Stimulated activated CD4-positive, alpha-beta T cell treated with anti-CD3 and anti-CD28 coated beads, Interleukin-4, amount 100 ng/mL, for 1 hour (primary cell): ENCODE data around the gene CLDN7.

Source experiments
- DNase-seq: peaks from one replicate; pipeline ENCODE4 v3.0.0-alpha.2; 2020

CLDN7 gene, protein sequence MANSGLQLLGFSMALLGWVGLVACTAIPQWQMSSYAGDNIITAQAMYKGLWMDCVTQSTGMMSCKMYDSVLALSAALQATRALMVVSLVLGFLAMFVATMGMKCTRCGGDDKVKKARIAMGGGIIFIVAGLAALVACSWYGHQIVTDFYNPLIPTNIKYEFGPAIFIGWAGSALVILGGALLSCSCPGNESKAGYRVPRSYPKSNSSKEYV

DNA sequence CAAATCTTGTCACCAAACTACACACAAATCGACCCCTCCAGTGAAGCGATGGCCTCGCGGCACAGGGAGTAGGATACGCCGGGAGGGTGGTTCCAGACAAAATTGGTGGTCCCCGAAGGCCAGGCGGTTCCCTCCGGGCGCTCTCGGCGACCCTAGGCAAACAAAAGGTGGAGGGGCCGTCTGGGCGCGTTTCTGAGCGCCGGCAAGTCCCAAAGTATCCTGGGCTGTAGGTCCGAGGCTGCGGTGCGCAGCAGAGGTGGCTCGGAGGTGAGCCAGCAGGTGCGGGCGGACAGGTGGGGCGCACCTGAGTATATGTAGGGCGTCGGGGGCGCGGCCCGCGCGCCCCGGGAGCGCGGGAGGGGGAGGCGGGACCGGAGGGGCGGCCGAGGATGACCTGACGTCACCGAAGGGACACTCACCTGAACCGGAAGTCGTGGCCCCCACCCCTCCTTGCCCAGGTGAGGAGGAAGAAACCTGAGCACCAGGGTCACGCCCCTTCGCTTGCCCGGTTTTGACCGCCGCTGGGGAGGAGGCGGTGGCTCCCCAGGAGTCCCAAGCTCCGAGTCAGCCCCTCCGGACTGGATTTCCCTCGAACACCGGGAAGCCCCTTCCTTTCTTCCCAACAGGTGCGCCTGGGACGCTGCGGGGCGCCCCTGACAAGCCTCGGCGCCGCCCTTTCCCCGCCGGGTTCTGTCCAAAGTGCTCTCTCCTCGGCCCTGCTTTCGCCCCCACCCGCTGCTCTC lies at the start of gene CLDN7:
Gene CLDN7, minus strand, starts transcription at position 287 of the 743 bp plus-strand sequence. CDS start 435 bp downstream, outside the sequence.
- no peak for DNase-seq

DNA sequence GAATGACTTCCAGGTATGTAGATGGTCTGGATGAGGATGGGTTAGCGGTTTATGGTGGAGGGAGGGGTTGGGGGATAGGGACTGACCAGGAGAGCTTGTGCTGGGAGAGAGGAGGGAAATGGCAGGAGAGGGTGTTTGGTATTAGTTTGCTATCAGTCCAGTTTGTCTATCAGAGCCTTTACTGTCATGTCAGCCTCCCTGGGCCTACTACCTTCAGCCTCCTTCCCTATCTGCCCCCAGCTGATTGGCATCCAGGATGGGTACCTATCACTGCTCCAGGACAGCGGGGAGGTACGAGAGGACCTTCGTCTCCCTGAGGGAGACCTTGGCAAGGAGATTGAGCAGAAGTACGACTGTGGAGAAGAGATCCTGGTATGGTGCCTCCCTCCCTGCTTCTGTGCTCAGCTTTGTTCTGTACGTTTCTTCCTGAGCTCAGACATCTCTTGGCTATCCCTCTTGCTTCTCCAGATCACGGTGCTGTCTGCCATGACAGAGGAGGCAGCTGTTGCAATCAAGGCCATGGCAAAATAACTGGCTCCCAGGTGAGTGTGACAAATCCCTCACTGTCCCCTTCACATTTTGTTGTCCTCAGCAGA lies 48.9 kb upstream of the CLDN7 start:
- no peak for DNase-seq

DNA sequence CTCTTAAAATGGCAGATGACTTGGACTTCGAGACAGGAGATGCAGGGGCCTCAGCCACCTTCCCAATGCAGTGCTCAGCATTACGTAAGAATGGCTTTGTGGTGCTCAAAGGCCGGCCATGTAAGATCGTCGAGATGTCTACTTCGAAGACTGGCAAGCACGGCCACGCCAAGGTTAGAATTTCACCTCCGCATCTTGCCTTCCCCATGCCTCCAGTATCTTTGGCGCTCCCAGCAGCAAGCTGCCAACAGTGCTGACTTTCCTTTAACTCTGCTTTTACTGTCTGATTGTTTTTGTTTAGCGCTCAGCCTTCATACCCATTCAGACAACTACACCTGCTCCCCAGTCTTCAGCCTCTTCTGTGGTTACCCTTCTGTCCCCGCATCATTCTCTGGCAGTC lies 47.4 kb upstream of the CLDN7 start:
- no peak for DNase-seq

GRCh38 chr17:7308625-7309433 lies 46.6 kb upstream of the CLDN7 start:
- DNase-seq, result peak; percentile 78

DNA sequence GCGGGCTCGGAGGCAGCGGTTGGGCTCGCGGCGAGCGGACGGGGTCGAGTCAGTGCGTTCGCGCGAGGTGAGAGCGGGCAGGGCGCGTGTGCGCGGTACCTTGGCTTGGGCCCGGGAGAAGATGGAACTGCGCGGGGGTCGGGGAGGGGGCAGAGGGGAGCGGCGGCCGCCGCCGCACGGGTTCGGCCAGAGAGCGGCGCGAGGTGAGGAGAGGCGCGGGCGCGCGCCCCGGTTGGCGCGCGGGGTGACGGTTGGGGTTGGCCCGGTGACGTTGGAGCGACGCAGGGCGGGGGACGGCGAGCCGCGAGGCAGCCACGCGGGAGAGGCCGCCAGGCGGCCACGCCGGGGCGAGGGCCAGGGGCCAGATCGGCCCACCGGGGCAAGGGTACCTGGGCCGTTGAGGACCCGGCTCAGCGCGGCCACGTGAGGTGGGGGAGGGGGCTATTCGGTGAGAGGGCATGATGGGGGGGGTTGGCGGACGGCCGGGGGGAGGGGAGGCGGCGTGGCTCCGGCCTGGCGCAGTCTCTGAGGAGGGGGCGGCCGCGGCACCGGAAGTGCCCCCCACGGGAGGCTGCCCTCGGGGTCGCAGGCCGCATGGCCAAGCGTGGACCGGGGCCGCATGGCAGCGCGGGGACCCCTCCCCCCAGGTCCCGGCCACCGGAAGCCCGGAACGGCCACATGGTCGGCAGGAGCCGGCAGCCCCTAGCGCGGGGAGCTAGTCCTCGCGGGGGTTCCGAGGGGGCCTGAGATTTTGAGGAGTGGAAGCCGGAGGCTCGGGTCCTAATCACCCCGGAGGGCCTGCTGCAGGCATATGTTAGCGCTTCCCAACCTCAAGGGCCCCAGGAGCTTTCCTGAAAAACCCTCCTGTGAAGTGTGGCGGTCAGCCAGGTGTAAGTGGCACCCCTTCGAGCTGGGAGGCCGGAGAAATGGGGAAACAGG lies 45.7 kb upstream of the CLDN7 start:
- DNase-seq, result peak; percentile 52

DNA sequence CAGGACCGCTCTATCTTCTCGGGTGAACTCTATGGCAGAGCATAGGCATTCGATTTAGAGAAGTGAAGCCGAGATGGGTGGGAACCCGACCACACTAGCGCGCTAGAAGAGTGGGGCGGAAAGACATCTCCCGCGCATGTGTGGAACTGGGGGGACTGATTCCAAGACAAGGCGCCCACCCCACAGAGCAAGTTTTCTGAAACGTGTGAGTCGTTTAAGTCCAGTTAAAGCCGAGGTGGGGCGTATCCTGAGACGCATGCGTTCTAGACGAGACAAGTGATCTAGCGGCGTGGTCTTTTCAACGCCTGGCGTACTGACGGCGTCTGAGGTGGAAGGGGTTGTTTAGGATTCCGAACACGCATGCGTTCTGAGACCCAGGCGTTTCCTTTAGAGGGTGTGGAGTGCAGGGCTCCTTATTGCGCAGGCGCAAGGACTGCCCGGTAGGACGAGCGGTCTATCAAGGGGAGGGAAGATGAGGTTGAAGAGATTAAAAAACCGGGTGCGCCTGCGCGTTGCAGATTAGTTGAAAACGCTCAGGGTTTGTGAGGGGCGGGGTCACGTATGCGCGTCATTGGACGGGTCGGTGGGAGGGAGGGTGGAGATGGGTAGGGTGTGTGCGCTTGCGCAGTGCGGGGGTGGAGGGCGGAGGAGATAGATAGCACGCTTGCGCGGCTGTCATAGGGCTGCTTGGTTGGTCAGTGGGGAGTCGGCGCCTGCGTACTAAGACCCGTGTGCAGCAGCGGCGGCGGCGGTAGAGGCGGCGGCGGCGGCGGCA lies 44.8 kb upstream of the CLDN7 start, which contains the start of gene EIF5A:
Gene EIF5A, plus strand, starts transcription at position 718 of the 775 bp plus-strand sequence. CDS start 2,008 bp downstream, outside the sequence.
- peak; percentile 100 for DNase-seq

DNA sequence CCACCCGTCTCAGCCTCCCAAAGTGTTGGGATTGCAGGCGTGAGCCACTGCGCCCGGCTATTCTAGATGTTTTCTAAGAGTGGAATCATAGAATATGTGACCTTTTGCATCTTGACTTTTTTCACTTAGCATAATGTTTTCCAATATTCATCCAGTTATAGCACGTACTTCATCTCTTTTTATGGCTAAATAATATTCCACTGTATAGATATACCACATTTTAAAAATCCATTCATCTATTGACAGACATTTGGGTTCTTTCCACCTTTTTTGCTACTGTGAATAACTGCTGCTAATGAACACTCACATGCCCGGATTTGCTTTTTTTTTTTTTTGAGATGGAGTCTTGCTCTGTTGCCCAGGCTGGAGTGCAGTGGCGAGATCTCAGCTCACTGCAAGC lies 41.9 kb upstream of the CLDN7 start:
- DNase-seq, result no peak

DNA sequence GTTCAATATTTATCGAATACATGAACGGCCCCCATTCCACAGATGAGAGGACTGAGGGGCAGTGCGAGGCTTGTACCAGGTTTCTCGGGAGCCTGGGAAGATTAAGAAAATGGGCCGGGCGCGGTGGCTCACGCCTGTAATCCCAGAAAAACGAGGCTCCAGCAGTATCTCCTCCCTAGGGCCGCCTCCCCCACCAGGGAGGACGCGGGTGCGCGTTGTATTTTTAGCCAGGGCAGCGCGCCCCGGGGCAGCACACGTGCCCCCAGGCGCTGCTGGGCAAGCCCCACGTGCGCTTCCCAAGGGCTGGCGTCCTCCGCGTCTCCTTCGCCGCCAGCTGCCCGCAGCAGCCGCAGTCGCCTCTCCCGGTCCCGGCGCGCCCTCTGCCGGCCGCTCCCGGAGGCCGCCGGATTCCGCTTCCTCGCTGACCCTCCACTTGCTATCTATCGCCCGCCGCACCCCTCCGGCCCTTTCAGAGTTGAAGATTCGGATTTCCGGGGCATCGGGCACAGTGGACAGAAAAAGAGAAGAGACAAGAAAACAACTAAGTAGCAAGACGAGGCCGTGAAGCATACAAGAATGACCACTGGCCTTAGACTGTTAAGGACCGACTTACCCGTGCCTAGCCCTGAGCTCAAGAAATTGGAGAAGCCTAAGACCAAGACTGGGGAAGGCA lies 34.0 kb upstream of the CLDN7 start:
- DNase-seq, result peak; percentile 71

- DNase-seq, result no peak
Measured at GRCh38 chr17:7295230-7296180, 33.2 kb upstream of the CLDN7 start.

DNA sequence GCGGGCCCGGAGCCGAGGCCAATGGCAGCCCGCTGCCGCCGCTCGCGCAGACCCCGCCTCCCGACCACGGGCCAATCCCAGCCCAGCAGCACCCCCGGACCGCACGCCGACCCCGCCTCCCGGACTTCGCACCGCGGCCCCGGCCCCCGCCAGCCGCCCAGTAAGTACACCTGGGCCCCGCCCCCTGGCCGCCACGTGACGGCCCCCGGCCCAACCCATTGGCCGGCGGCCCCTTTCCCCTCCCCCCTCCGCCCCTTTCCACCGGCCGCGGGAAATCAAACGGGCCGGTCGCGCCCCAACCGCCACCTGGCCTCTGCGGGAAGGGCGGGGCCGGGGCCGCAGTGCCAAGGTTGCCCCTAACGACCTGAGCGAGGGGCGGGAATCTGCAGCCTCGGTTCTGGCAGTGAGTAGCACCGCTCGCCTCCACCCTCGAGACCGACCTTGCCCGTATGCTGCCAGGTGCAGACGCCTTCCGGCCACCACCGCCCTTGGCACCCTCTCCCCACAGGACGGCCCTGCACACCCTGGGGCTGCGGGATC lies 32.4 kb upstream of the CLDN7 start, which contains the start of gene YBX2:
Gene YBX2, minus strand, starts transcription at position 26 of the 540 bp plus-strand sequence. CDS start 139 bp downstream, outside the sequence.
- DNase-seq, result peak; percentile 74

DNA sequence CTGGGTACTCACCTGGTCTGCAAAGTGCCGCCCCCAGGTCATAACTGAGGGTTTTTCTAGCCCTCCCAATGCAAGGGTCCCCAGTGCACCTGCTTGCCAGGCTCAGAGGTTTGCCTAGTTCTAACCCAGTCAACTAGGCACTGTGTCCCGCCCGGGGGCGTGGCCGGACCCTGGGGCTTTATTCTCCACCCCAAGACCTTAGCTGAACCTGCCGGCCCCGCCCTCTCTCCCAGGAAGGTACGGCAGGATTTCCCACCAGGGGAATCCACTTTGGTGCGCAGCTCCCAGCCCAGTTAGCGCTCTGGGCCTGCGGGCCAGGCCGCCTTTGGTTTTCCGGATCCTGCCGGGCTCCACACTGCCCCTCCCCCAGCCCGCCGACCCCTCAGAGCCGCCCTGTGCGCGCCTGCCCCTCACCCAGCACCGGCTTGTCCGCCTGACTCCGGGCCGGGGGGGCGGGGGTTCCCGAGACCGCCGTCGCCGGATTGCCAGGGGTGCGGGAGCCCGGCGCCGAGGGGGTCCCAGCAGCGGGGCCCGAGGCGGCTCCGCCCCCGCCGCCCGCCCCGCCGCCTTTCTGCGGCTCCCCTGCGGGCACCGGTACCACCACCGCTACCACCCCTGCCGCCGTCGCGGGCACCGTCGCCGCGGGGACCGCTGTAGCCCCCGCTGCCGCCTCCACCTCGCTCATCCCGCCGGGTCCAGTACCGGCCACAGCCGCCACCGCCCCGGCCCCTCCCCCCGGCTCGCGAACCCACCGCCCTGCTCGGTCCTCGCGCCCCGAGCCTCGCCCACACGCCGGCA lies 31.7 kb upstream of the CLDN7 start:
- no peak for DNase-seq

- no peak for DNase-seq
Measured at GRCh38 chr17:7293159-7293558, 30.9 kb upstream of the CLDN7 start.

GRCh38 chr17:7292729-7293128 lies 30.5 kb upstream of the CLDN7 start:
- DNase-seq, result no peak

GRCh38 chr17:7292194-7292593 lies 29.9 kb upstream of the CLDN7 start:
- DNase-seq, result no peak

DNA sequence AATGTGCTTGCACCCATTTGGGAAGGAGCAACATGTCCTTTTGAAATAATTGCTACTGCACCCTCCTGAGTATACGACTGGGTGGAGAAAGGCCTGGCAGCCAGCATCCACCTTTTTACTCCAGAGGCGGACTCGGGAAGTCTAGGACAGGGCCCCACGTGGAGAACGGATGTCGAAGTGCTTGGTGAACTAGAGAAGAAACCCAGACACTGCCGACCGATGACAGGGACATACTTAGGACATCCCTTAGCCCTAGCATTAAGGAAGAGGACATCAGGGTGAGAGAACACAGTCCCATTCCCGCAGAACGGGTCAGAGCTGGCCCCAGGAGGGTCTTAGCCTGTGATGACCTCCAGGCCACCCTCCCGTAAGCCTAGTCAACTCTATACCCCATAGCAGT lies 28.4 kb upstream of the CLDN7 start:
- no peak for DNase-seq

GRCh38 chr17:7290166-7290565 lies 27.9 kb upstream of the CLDN7 start:
- no peak for DNase-seq

DNA sequence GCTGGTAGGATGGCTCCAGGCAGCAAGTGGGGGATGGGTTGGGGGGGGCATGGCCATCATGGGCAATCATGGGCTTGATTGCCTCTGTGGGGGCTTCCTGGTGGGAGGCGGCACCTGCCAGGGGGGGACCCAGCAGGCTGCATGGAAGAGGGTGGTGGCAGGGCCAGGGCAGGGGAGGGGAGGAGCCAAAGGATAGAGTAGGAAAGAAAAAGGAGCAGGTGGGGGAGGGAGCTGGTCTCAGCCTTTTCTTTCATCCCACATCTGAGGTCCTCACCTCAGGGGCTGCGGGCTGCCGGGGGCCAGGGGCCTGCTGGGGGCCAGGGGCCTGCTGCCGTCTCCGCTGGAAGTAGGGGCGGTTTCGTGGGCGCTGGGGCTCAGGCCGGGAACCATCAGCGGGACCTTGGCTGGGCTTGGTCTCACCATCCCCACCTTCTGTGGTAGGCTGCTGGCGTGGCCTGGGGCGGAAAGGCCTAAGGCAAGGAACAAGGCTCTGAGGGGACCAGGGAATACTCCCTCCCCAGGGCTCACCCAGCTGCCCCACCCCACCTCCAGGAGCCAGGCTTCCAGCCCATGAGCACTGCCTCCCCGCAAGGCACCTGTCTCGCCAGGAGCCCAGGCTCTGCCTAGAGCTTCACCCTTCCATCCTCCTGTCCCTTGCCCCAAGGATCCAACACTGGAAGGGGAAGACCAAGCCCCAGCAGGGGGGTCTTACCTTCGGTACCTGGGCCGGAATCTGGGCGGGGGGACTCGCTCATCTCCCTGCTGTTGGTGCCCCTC lies 27.2 kb upstream of the CLDN7 start:
- DNase-seq, result no peak
